Measurements from ENCODE around the gene CEP55.

DNA sequence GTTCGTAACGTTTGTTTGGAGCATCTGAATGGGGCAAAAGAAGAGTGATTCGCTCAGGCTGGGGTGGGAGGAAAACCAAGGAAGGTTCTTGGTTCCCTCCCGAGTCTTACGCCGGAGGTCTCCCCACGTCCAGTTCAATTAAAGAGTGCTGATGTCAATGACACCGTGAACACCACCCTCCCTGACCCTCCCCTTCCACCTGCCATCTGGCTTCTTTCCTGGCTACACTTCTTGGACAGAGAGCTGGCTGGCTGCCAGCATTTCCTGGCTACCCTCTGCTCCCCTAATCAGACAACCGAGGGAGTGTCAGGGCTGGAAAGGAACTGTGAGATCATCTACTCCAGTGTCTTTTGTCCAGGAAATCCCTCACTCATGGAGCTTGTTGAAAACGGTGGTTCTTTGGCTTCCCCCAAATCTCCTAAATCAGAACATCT lies 46.0 kb downstream of the CEP55 start:
- TF ChIP-seq, protein P1, sequence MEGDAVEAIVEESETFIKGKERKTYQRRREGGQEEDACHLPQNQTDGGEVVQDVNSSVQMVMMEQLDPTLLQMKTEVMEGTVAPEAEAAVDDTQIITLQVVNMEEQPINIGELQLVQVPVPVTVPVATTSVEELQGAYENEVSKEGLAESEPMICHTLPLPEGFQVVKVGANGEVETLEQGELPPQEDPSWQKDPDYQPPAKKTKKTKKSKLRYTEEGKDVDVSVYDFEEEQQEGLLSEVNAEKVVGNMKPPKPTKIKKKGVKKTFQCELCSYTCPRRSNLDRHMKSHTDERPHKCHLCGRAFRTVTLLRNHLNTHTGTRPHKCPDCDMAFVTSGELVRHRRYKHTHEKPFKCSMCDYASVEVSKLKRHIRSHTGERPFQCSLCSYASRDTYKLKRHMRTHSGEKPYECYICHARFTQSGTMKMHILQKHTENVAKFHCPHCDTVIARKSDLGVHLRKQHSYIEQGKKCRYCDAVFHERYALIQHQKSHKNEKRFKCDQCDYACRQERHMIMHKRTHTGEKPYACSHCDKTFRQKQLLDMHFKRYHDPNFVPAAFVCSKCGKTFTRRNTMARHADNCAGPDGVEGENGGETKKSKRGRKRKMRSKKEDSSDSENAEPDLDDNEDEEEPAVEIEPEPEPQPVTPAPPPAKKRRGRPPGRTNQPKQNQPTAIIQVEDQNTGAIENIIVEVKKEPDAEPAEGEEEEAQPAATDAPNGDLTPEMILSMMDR (optimal IDR thresholded peaks at IDR 0.05 in 1 of 3, IDR thresholded peaks at IDR 0.05 in 1 of 3, conservative IDR thresholded peaks at IDR 0.05 in 1 of 3; ENCODE audit: extremely low read depth in 1 of 3, insufficient read depth in 2 of 3, low read length in 3 of 3), result no peak
- TF ChIP-seq EZH2 (IDR thresholded peaks at IDR 0.05; ENCODE audit: low read length), result no peak

All from keratinocyte (primary cell).